GM12872 (cell line): ENCODE data around the gene DIP2A.

Source experiments
- TF ChIP-seq, protein P1 (sequence below): IDR thresholded peaks from 3 replicates; pipeline ENCODE4 v1.5.1; 2011; ENCODE audit warnings: low read depth, mild to moderate bottlenecking, low read length, moderate library complexity; ENCODE audit not compliant: insufficient read depth

The DIP2A gene

GRCh38 chr21:46597896-46598343, 139.2 kb downstream of the DIP2A start:
- TF ChIP-seq, protein P1, sequence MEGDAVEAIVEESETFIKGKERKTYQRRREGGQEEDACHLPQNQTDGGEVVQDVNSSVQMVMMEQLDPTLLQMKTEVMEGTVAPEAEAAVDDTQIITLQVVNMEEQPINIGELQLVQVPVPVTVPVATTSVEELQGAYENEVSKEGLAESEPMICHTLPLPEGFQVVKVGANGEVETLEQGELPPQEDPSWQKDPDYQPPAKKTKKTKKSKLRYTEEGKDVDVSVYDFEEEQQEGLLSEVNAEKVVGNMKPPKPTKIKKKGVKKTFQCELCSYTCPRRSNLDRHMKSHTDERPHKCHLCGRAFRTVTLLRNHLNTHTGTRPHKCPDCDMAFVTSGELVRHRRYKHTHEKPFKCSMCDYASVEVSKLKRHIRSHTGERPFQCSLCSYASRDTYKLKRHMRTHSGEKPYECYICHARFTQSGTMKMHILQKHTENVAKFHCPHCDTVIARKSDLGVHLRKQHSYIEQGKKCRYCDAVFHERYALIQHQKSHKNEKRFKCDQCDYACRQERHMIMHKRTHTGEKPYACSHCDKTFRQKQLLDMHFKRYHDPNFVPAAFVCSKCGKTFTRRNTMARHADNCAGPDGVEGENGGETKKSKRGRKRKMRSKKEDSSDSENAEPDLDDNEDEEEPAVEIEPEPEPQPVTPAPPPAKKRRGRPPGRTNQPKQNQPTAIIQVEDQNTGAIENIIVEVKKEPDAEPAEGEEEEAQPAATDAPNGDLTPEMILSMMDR: no peak

GRCh38 chr21:46598581-46599572, 140.2 kb downstream of the DIP2A start:
- TF ChIP-seq, protein P1: no peak

DNA sequence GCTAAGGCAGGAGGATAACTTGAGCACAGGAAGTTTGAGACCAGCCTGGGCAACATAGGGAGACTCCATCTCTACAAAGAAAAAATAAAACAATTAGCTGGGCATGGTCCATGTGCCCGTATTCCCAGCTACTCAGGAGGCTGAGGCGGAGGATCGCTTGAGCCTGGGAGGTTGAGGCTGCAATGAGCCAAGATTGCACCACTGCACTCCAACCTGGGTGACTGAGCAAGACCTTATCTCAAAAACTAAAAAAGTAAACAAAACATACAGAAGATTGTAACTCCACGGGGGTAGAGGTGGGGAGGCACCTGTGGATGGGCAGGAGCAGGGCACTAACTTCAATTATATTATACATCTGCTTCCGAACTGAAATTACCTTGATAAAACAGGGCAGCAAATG, 141.6 kb downstream of the DIP2A start:
- TF ChIP-seq, protein P1: no peak

DNA sequence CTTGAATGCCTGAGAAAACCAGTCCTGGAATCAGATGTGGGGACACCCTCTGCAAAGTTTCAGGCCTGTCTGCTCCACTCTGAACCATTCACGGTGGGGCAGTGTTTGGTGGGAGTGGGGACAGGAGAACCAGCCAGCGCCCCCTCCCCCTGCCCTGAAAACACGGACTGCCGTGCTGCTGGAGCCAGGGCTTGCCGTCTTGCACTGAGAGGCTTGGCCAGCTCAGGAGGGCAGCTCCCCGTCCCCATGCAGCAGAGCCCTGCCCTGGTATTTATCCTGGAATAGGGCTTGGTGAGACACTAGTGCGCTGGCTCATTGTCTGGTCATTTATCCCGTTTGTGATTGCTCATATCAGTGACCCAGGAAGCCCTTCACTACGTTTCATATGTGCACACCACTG, 142.3 kb downstream of the DIP2A start:
- TF ChIP-seq, protein P1: no peak

DNA sequence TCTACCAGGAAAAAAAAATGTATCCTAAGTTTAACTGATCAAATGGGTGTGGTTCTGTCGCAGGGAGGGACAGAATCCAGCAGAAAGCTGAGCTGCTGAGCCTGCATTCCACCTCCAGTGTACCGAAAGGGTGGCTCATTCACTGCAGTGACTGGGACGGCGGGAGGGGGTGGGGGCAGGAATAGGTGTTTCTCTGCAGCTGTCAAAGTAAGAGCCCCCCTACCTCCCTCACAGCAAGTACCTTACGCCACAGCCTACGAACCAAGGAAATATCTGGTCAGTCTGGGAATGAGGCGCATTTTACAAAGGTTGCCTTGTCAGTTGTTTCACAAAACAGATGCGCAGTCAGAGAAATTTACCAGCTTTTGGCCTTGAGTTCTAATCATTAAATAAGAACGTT, 144.5 kb downstream of the DIP2A start:
- TF ChIP-seq, protein P1: no peak

DNA sequence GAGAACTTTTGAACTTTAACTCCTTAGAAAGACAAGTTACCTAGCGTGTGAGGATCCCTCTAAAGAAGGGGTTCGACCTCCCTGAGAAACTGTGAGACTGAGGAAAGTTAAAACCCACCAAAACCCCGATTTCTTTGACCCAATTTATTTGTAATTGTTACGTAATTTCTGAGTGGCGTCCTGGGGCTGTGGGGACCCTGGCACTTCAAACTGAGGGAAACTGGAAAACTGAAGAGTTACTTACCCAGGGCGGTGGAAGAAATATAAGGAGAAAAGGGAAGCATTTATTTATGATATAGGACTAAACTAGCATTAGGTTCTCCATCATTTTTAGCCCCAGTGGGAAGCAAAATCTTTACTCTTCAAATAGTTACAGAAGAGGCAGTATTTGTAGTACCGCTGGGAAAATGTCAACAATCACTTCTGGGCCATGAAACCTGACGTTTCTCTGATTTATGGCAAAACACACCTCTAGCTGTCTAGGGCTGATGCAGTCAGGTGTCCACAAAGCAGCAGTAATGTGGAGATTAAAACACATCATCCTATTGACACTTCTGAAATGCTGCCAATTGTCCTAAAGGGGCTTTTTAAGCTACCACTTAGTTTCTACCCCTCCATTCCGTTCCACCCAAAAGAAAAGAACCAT, 145.8 kb downstream of the DIP2A start:
- TF ChIP-seq, protein P1: no peak

DNA sequence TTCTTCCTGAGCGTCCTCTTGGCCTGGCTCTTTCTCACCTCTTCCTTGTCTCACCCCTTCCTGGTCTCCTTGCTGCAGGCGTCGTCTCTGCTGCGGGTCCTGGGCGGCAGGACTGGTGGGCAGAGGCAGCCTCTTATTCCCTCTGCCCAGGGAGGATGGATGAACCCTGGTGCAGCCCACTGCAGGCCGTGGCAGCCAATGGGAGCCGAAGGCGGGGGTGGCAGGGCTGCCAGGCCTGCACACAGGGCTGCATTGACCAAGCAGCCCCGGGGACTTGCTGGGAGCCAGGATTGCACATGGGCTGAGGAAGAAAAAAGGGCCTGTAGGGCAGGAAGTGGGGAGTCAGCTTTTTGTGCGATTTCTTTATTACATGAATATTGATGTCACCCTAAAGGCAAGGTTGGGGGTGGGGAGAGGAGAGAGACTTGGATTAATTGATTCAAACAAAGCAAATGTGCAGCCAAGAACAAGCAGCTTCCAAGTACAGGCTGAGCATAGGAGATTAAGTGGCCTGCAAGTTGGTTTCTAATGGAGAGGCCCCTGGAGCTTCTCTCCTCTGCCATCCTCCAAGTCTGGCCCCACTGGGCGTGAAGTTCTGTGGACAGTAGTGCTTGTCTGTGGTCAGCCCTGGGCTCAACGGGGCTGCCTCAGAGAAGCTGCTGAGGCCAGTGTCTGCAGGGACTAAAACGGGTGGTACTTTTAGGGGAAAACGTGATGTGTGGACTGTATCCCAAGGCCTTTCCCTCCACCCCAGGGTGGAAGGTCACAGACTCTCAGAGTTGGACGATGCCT, 146.5 kb downstream of the DIP2A start, which contains the start of gene S100B:
S100B (minus strand) TSS at position 108 of the 792 bp plus-strand sequence. CDS start 2,667 bp downstream, outside the sequence.
- TF ChIP-seq, protein P1: no peak
